ENCODE results near the gene TMCO1.
"Not testable (repeated sequence)": the region's sequence is repeated elsewhere in the genome, so short reads cannot be mapped to it uniquely, and the experiment has no call there.

The TMCO1 gene

DNA sequence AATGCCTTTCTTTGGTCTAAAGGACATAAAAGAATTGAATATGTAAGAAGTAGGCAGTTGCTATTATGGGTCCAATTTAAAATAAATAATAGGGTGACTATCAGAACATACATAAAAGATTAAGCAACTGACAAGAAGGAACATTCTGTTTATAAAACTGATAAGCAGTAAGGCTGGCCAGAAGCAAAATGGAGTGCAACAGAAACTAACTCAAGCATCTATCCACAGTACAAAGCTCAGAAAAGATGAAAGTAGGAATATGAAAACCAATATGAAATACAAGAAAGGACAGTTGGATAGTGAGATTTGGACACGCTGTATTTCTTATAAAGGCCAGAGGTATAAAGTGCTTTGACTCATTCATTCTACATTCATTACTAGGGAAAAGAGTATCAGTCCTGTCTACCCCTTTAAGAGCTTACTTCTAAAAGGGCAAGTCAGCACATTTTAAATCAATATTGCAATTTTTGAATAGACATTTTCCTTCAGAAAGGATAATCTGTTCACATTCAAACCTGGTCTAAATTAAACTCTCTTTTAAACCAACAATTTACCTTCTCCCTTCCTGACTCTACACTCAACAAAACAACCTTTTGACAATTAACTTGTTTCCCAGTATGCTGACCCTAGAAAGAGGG, 84.7 kb downstream of the TMCO1 start:
- no peak for DNase-seq

DNA sequence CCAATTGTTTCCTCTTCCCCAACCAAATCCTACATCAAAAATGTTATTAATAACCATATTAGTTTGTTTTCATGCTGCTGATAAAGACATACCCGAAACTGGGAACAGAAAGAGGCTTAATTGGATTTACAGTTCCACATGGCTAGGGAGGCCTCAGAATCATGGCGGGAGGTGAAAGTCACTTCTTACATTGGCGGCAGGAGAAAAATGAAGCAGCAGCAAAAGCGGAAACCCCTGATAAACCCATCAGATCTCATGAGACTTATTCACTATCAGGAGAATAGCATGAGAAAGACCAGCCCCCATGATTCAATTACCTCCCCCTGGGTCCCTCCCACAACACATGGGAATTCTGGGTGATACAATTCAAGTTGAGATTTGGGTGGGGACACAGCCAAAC, 87.9 kb downstream of the TMCO1 start:
- DNase-seq, result not testable (repeated sequence)

DNA sequence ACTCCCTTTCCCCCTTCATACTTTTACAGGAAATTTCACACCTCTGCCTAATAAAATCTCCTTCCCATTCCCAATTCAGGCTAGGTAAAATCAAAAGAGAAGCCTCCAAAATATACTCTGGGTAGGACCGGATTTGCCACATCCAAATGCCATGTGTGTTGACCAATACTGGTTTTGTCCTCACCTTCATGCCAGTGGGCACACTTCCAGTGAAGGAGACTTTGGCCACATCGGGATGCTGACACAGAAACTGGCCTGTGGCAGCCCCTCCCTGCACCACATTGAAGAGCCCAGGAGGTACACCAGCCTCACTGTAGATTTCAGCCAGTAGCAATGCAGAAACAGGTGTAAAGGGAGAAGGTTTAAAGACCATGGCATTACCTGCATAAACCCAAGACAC, 88.4 kb downstream of the TMCO1 start:
- no peak for DNase-seq

DNA sequence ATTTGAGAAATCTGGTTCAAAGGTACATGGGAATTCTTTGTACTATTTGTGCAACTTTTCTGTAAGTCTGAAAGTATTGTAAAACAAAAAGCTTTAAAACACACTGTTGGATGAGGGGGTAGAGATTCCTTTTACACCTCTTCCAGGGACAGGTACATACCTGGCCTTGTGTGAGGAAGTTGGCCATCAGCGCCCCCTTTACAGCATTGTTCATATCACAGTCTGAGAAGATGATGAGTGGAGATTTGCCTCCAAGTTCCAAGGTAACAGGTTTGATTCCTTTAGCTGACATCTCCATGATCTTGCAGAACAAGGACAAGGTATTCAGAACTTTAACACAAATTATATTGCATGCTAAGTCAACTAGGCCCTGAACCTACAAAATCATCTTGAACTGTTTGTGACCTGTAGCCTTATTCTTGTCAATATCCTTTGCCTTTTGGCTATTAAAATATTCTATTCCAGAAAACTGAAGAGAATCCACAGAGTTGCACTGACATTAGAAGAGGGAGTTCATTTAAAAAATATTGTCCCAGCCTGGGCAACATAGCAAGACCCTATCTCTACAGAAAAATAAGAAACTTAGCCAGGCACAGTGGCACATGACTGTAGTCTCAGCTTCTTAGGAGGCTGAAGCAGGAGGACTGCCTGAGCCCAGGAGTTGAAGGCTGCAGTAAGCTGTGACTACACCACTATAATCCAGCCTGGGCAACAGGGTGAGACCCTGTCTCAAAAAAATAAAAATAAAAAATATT, 89.2 kb downstream of the TMCO1 start:
- DNase-seq, result no peak

DNA sequence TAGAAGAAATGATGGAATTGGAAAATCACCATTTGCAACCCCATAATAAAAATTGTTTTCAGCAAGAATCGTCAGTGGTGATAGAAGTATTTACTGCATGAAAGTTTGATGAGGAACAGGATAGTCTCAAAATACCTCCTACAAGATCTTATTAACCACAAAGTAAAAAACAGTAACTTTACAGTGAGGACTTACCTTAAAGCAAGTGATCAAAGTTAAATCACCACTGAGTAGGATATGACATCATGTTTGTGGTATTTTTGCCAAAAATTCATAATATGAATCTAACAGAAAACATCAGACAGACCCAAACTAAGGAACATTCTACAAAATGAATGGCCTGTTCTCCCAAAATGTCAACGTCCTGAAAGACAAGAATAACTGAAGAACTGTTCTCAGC, 90.2 kb downstream of the TMCO1 start:
- DNase-seq, result no peak

All from activated CD4-positive, alpha-beta T cell treated with anti-CD3 and anti-CD28 coated beads, Interleukin-2, Interleukin-6, amounts not matched to agents 100 ng/mL and 50 ng/mL, durations not matched to agents 16 hours and 8 hours (primary cell).